SH-SY5Y (cell line): ENCODE data around the gene CACNA2D2.

Experiments used
- GATA2 ChIP-seq: IDR thresholded peaks from 2 replicates; pipeline ENCODE4 v1.6.1; 2011; ENCODE audit warnings: mild to moderate bottlenecking, low read depth, low read length
- GATA3 ChIP-seq: IDR thresholded peaks from 2 replicates; pipeline ENCODE4 v1.6.1; 2011; ENCODE audit warnings: low read depth, mild to moderate bottlenecking, low read length, moderate library complexity

DNA sequence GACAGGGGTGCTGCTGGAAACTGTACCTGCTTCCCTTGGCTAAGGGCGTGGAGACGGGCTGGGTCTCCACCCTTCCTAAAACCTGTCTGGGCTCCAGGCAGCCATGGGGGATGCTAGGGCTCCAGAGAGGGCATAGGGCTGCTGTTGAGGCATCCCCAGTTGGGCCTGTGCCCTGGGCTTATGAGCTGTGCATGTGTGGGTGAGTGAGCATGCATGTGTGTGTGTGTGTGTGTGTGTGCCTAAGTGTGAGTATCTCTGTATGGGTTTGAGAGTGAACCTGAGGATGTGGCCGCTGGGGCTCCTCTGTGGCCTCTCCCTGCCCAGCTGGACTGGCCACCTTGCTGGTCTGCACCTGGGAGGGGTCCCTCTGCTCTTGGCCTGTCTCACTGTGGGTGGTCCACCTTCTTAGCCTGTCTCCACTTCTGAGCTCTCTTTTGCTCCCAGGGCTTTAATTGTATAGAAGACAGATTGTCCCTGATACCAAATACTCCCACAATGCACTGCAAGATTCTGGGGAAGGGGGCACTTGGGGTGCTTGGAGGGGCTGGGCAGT, 132.2 kb downstream of the CACNA2D2 start:
- no peak for TF ChIP-seq GATA2
- TF ChIP-seq GATA3 = no peak
